ENCODE measurements around the gene PIH1D1. TPM values are rescaled to one million over a fixed set of nuclear protein-coding genes. Genes with fewer than 3 reads are reported as not detected.

Gene PIH1D1
- total RNA-seq, 1 experiment from 2014 or later: 166 TPM

- H3K36me3 Mint-ChIP-seq (ENCODE audit: insufficient read depth in 1 of 3, low read depth in 3 of 3): no peaks in the 10 kb centered on the region
- Histone ChIP-seq H2AFZ (ENCODE audit: low read length) (no peak overlapping the region), H2BK15ac (ENCODE audit: low read depth, low read length) (no peak overlapping the region), H2BK20ac (ENCODE audit: low read depth, low read length, poor library complexity, severe bottlenecking) (no peak overlapping the region), H3K9me3 (ENCODE audit: control insufficient read depth, low read depth, low read length) (no peaks in the 10 kb centered on the region), H3K4me1 (ENCODE audit: insufficient read depth, low read length) (no peaks in the 10 kb centered on the region; the same call in 1 of the 2 replicates), H3K4me2 (ENCODE audit: insufficient read depth, insufficient read length, low read length) (no peak overlapping the region), H3K56ac (ENCODE audit: insufficient read length, low read depth, low read length) (no peak overlapping the region), H2AK5ac (ENCODE audit: insufficient read length, low read length) (no peak overlapping the region), H4K8ac (replicated peaks; ENCODE audit: insufficient read length, low read depth, low read length) (no peak overlapping the region), H3K4ac (ENCODE audit: low read depth, low read length) (no peak overlapping the region), H4K91ac (ENCODE audit: insufficient read length, low read depth, low read length) (no peak overlapping the region), H3K79me1 (ENCODE audit: insufficient read depth, low read depth, low read length, poor library complexity, severe bottlenecking) (no peaks in the 10 kb centered on the region), H2BK12ac (ENCODE audit: insufficient read length, low read depth, low read length) (no peak overlapping the region), H3K79me2 (ENCODE audit: insufficient read depth, low read length) (no peaks in the 10 kb centered on the region), H3K14ac (ENCODE audit: insufficient read depth, low read length) (no peak overlapping the region), H2BK5ac (ENCODE audit: insufficient read length, low read length) (no peak overlapping the region), H3K23me2 (ENCODE audit: insufficient read length, low read depth, low read length, poor library complexity, severe bottlenecking) (no peaks in the 10 kb centered on the region), H3K27ac (ENCODE audit: insufficient read length, low read depth, low read length) (no peak overlapping the region), H3K23ac (ENCODE audit: insufficient read length, low read depth, low read length) (no peak overlapping the region), H4K5ac (ENCODE audit: insufficient read length, low read depth, low read length) (no peak overlapping the region), H3K18ac (ENCODE audit: insufficient read length, low read depth, low read length) (no peak overlapping the region), H3K27me3 (ENCODE audit: insufficient read depth, low read length) (no peaks in the 10 kb centered on the region), H4K20me1 (ENCODE audit: control insufficient read depth, insufficient read depth, insufficient read length) (no peaks in the 10 kb centered on the region), H3T11ph (ENCODE audit: low read length) (no peak overlapping the region), H3K9ac (ENCODE audit: extremely low read depth, insufficient read length, low read length) (no peak overlapping the region), H2BK120ac (ENCODE audit: low read depth, low read length, poor library complexity, severe bottlenecking) (no peak overlapping the region)
- no CpG with 5 or more reads among the region's 11 CpGs for WGBS (ENCODE audit: extremely low coverage, insufficient read length, low lambda C conversion rate)
- DNase-seq: no peak
- no peak overlapping the region for H3K4me3 Mint-ChIP-seq
- TF ChIP-seq CTCF (conservative IDR thresholded peaks at IDR 0.05): no peak
- no peaks in the 10 kb centered on the region; a peak in 1 of 5 replicates for H3K9me3 Mint-ChIP-seq
- peaks cover 4% of the 10 kb centered on the region; the same call in 1 of the 2 replicates for H3K27me3 Mint-ChIP-seq (ENCODE audit: low read depth)
- peaks cover 45 to 65% of the 10 kb centered on the region in 2 experiments for H3K4me1 Mint-ChIP-seq
- H3K27ac Mint-ChIP-seq: 0 out of 7 replicates have a peak overlapping the region, but pooled peaks of 1 of the 3 experiments have one; percentile 1
These were observed 53.5 kb downstream of the PIH1D1 start for GRCh38 chr19:49398001-49398615.

All from H9 (cell line).